Neural cell (in vitro differentiated cells): ENCODE measurements around the gene GRB14.

ENCODE experiments used
- CTCF ChIP-seq: fragments of 450-650 bp; IDR thresholded peaks from 2 replicates; pipeline ENCODE4 v1.5.1; 2014; ENCODE audit warnings: antibody characterized with exemption, mild to moderate bottlenecking, moderate library complexity; ENCODE audit not compliant: poor library complexity, severe bottlenecking
- EZH2 ChIP-seq: fragments of 200-600, 300-800 bp; shearing (Covaris generic), sonication (generic); IDR thresholded peaks from 2 replicates; pipeline ENCODE4 v1.6.1; 2014; ENCODE audit warnings: antibody characterized with exemption, low read length, borderline replicate concordance, mild to moderate bottlenecking; ENCODE audit not compliant: insufficient read depth, poor library complexity, severe bottlenecking
- MXI1 ChIP-seq: fragments of 450-650 bp; conservative IDR thresholded peaks from 2 replicates; pipeline ENCODE4 v1.6.1; 2014; ENCODE audit warnings: antibody characterized with exemption, mild to moderate bottlenecking; ENCODE audit not compliant: poor library complexity, severe bottlenecking
- POLR2AphosphoS5 ChIP-seq: IDR thresholded peaks from 2 replicates; pipeline ENCODE4 v1.6.1; 2012

GRCh38 chr2:164511738-164512137 lies 109.5 kb downstream of the GRB14 start:
- TF ChIP-seq EZH2 (no peak), POLR2AphosphoS5 (no peak), CTCF (no peak), MXI1 (no peak)
